Activated B cell treated with CpG ODN at 0.5 μM for 24 hours (primary cell): ENCODE measurements around the gene STX1A. TPM values are rescaled to one million over a fixed set of nuclear protein-coding genes. Genes with fewer than 3 reads are reported as not detected.

Source experiments
- ATAC-seq: fragments of 200-7000 bp; cut with Tn5 transposase; one replicate; pipeline ENCODE4 v1.10.0; 2021; ENCODE audit warnings: low read depth, mild to moderate bottlenecking, moderate library complexity
- CTCF ChIA-PET: fragments of 350-600 bp; sonication (Branson Sonifier 250); formaldehyde crosslinking; loops from one replicate; lab custom pipeline; 2021; ENCODE audit warnings: antibody characterized with exemption; lab: Charles Lee
- POLR2A ChIA-PET: fragments of 350-600 bp; sonication (Branson Sonifier 250); formaldehyde crosslinking; loops from one replicate; lab custom pipeline; 2021; ENCODE audit warnings: antibody characterized with exemption; lab: Charles Lee
- DNase-seq: peaks from one replicate; pipeline ENCODE4 v3.0.0; 2022
- H3K27ac Mint-ChIP-seq: one replicate; pipeline ENCODE4 v1.8.0; 2020; ENCODE audit warnings: mixed read lengths
- H3K27me3 Mint-ChIP-seq: one replicate; pipeline ENCODE4 v1.8.0; 2021; ENCODE audit warnings: mixed read lengths
- H3K36me3 Mint-ChIP-seq: one replicate; pipeline ENCODE4 v1.8.0; 2021; ENCODE audit warnings: low read depth, mixed read lengths
- H3K4me1 Mint-ChIP-seq: one replicate; pipeline ENCODE4 v1.8.0; 2021; ENCODE audit warnings: mixed read lengths
- H3K4me3 Mint-ChIP-seq: one replicate; pipeline ENCODE4 v1.8.0; 2020; ENCODE audit warnings: mild to moderate bottlenecking, mixed read lengths
- H3K9me3 Mint-ChIP-seq: one replicate; pipeline ENCODE4 v1.8.0; 2020; ENCODE audit warnings: mixed read lengths
- CTCF ChIP-seq: fragments of 200-600 bp; IDR thresholded peaks from one replicate; pipeline ENCODE4 v1.8.0; 2022; ENCODE audit warnings: antibody characterized with exemption, mild to moderate bottlenecking
- intact Hi-C: fragments of 100-400 bp; cut with micrococcal nuclease; formaldehyde crosslinking; loops from one replicate; pipeline ENCODE4 v1.15.1; 2024
- total RNA-seq: library from RNA; stranded (reverse); gene quantifications from 2 replicates; pipeline ENCODE4 v1.2.3, GENCODE V29; 2022

Gene STX1A
- total RNA-seq, 1 donor from 2014 or later = 1.8 TPM

- ATAC-seq = no peak
- peaks cover 22% of the 10 kb centered on the region for H3K36me3 Mint-ChIP-seq
- no peak overlapping the region for H3K27ac Mint-ChIP-seq
- H3K9me3 Mint-ChIP-seq = no peaks in the 10 kb centered on the region
- intact Hi-C loops = no loop called here
- H3K4me3 Mint-ChIP-seq = no peak overlapping the region
- peaks cover 8% of the 10 kb centered on the region for H3K27me3 Mint-ChIP-seq
- no peak for TF ChIP-seq CTCF
- peaks cover 13% of the 10 kb centered on the region for H3K4me1 Mint-ChIP-seq
- no peak for DNase-seq
- POLR2A ChIA-PET = interaction anchor here (0.6 kb wide), 1 partner anchor 1992 kb away, joined by 5 read pairs; no protein-coding TSS in a partner anchor
- CTCF ChIA-PET = no interaction called here
Observed at GRCh38 chr7:73702226-73702625, 17.2 kb downstream of the STX1A start.

GRCh38 chr7:73701357-73701995 lies 18.0 kb downstream of the STX1A start:
- Mint-ChIP-seq H3K9me3 (no peaks in the 10 kb centered on the region), H3K27me3 (peaks cover 8% of the 10 kb centered on the region), H3K4me1 (peaks cover 6% of the 10 kb centered on the region), H3K27ac (no peak overlapping the region), H3K36me3 (peaks cover 30% of the 10 kb centered on the region), H3K4me3 (no peak overlapping the region)
- ATAC-seq (no peak), DNase-seq (no peak)
- POLR2A ChIA-PET = no interaction called here
- intact Hi-C loops = no loop called here
- no peak for TF ChIP-seq CTCF
- CTCF ChIA-PET = interaction anchor here (1.6 kb wide), 1 partner anchor 95 kb away, joined by 7 read pairs; no protein-coding TSS in a partner anchor

- Mint-ChIP-seq H3K4me1 (peaks cover 3% of the 10 kb centered on the region), H3K27me3 (peaks cover 8% of the 10 kb centered on the region), H3K36me3 (peaks cover 38% of the 10 kb centered on the region), H3K4me3 (no peak overlapping the region), H3K27ac (no peak overlapping the region), H3K9me3 (no peaks in the 10 kb centered on the region)
- ATAC-seq (no peak), DNase-seq (no peak)
- intact Hi-C loops = no loop called here
- no peak for TF ChIP-seq CTCF
- CTCF ChIA-PET = interaction anchor here (1.6 kb wide), 1 partner anchor 94 kb away, joined by 7 read pairs; no protein-coding TSS in a partner anchor
- POLR2A ChIA-PET = no interaction called here
Observed at GRCh38 chr7:73700581-73701134, 18.8 kb downstream of the STX1A start.

- peaks cover 8% of the 10 kb centered on the region for H3K27me3 Mint-ChIP-seq
- CTCF ChIA-PET = no interaction called here
- intact Hi-C loops = no loop called here
- no peak overlapping the region for H3K4me3 Mint-ChIP-seq
- no peak for TF ChIP-seq CTCF
- peaks cover 3% of the 10 kb centered on the region for H3K4me1 Mint-ChIP-seq
- no peaks in the 10 kb centered on the region for H3K9me3 Mint-ChIP-seq
- no peak overlapping the region for H3K27ac Mint-ChIP-seq
- POLR2A ChIA-PET = no interaction called here
- ATAC-seq (no peak), DNase-seq (no peak)
- peaks cover 44% of the 10 kb centered on the region for H3K36me3 Mint-ChIP-seq
Observed at GRCh38 chr7:73700069-73700423, 19.4 kb downstream of the STX1A start.

- ATAC-seq (no peak), DNase-seq (no peak)
- Mint-ChIP-seq H3K27me3 (peaks cover 8% of the 10 kb centered on the region), H3K36me3 (peaks cover 49% of the 10 kb centered on the region), H3K27ac (no peak overlapping the region), H3K4me1 (peaks cover 3% of the 10 kb centered on the region), H3K9me3 (no peaks in the 10 kb centered on the region), H3K4me3 (no peak overlapping the region)
- TF ChIP-seq CTCF = no peak
- intact Hi-C loops = no loop called here
- POLR2A ChIA-PET = no interaction called here
- CTCF ChIA-PET = no interaction called here
Observed at GRCh38 chr7:73699370-73700068, 19.9 kb downstream of the STX1A start.
